ACHN (cell line): ENCODE results near the gene RSL1D1.
"Not testable (repeated sequence)": the region's sequence is repeated elsewhere in the genome, so short reads cannot be mapped to it uniquely, and the experiment has no call there.

ENCODE experiments used
- DNase-seq: peaks from one replicate; pipeline ENCODE4 v3.0.0-alpha.2; 2015
- in situ Hi-C: cut with HindIII; loops from 2 replicates; pipeline ENCODE4 v1.10.0; 2017; ENCODE audit warnings: low sequenced_read_pairs, low pct_ligation_motif_present, low pct_unique_long_range_greater_than_20kb

Gene RSL1D1

DNA sequence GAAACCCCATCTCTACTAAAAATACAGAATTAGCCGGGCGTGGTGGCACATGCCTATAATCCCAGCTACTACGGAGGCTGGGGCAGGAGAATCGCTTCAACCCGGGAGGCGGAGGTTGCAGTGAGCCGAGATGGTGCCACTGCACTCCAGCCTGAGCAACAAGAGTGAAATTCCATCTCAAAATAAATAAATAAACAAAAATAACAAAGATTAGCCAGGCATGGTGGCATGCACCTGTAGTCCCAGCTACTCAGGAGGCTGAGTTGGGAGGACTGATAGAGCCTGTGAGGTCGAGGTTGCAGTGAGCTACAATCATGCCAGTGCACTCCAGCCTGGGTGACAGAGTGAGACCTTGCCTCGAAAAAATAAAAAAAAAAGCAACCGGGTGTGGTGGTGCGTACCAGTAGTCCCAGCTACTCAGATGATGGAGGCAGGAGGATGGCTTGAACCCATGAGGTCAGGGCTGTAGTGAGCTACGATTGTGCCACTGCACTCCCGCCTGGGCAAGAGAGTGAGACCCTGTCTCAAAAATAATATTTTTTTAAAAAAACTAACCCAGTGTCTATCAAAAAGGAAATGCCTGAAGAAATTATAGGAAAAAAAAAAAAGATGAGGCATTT, 66.3 kb downstream of the RSL1D1 start:
- DNase-seq, in situ Hi-C loops: not testable (repeated sequence)

GRCh38 chr16:11784381-11784780, 67.0 kb downstream of the RSL1D1 start:
- DNase-seq, in situ Hi-C loops: not testable (repeated sequence)

GRCh38 chr16:11784038-11784369, 67.3 kb downstream of the RSL1D1 start:
- DNase-seq: no peak
- in situ Hi-C loops: no loop called here
